ENCODE results near the gene WIPF3. TPM values are rescaled to one million over a fixed set of nuclear protein-coding genes. Genes with fewer than 3 reads are reported as not detected.

WIPF3 gene
- total RNA-seq, 2 experiments from 2014 or later, result not detected

DNA sequence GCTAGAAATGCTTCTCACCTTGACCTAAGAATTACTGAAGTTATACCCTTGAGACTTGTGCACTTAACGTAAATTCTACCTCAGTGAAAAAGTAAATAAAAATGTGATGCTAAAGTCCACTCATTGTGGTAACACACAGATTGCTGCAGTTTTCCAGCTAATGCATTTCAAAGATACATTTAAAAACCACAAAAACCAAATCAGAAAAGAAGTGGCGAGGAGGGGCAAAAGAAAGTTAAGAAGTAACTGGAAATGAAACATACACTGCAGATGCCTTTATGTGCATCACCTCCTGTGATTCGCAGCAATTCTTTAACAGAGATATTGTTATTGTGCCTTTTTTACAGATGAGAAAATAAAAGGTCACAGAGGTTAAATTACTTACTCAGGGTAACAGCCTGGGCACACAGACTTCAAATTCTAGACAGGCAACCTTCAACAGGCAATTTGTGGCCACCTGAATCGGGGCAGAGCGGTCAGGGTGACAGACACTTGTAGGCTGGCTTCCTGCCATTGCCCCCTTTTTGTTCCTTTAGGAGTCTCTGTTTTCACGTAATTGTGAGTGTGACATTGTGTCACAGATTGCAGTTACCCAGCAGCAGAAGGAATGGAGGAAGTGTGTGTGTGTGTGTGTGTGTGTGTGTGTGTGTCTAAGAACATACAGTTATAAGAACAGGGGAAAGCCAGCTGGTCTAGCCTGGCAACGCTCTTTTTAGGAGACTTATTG, 1.9 kb downstream of the WIPF3 start:
- ChIA-PET POLR2A (no interaction called here), CTCF (no interaction called here)

DNA sequence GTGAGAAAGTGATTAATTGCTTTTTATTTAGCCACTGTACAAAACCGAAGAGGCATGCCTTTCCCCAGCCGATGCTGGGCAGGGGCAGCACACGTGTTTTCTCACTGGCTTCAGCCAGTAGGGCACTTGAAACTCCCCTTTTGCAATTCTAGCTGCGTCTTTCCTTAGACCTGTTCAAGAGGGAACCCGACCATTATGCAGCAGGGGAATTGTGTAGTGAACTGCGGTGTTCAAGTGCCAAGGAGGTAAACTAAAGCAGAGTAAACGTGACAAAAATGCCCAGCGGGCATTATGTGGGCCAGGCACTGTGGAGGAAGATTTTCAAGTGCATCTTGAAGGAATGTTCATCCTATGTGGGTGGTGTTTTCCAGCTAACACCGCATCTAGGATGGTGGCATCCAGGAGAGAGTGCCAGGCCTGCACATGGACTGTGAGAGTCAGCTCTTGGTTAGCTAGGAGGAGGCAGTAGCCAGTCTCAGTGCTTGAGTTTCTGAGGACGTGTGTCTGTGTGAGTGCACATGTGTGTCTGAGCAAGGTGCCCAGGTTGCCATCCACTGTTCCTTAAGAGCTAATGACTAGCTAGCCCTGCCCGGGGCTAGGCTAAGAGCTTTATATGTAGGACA, 3.3 kb downstream of the WIPF3 start:
- CTCF ChIA-PET, result no interaction called here
- POLR2A ChIA-PET, result no interaction called here

DNA sequence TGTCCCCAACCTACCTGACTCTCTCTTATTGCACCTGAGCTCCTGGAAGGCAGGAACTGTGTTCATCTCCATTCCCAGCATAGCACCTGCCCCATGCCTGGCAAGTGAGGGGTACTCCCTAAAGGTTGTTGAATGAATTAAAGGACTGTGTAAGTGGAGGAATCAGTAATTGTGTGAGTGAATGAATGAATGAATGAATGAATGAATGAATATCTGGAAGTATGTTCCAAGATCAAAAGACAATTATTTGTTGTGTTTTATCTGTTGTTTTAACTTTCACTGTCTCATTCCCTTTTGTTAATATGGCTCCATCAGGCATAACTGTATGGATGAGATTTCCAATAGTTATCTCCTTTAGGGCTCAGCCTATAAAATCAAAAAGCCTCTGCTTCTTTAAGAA, 4.0 kb downstream of the WIPF3 start:
- CTCF ChIA-PET, result no interaction called here
- POLR2A ChIA-PET, result no interaction called here

DNA sequence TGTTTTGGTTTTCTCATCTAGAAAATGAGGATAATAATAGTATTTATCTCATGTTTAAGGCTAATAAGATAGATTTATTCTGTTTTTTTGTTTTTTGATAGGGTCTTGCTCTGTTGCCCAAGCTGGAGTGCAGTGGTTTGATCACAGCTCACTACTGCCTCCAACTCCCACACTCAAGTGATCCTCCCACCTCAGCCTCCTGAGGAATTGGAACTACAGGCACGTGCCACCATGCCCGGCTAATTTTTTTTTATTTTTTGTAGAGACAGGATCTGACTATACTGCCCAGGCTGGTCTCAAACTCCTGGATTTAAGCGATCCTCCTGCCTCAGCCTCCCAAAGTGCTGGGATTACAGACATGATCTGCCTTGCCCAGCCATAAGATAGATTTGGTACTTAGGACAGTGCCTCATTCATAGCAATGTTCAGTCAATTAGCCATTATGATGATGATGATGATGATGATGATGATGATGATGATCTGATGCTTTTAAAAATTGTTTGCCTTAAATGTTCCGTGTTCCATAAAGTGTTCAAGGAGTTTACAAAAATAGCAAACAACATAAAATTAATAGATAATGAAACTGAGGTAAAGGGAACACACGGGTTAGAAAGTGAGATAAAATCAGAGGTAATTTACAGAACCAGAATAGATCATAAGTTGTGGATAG, 4.6 kb downstream of the WIPF3 start:
- CTCF ChIA-PET, result no interaction called here

DNA sequence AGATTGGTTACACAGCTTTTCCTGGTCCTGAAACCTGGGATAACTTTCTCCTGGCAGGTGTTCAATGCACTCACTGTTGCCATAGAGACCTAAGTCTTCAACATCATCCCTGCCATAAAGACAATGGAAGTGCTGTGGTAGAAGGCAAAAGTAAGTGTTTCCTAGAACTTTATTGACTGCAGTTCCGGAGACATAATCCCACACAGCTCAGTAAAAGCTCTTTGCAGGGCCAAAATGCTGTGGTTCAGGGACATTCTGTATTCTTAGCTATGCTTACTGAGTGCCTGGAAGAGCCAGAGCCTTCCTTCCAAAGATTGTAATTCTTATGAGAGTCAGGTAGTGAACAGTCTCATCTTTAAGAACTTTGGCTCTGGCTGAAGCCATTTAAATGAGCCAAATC, 5.3 kb downstream of the WIPF3 start:
- CTCF ChIA-PET, result no interaction called here
- POLR2A ChIA-PET, result no interaction called here

More for the DNA sequence above, 4.6 kb downstream of the WIPF3 start:
- POLR2A ChIA-PET, result no interaction called here

DNA sequence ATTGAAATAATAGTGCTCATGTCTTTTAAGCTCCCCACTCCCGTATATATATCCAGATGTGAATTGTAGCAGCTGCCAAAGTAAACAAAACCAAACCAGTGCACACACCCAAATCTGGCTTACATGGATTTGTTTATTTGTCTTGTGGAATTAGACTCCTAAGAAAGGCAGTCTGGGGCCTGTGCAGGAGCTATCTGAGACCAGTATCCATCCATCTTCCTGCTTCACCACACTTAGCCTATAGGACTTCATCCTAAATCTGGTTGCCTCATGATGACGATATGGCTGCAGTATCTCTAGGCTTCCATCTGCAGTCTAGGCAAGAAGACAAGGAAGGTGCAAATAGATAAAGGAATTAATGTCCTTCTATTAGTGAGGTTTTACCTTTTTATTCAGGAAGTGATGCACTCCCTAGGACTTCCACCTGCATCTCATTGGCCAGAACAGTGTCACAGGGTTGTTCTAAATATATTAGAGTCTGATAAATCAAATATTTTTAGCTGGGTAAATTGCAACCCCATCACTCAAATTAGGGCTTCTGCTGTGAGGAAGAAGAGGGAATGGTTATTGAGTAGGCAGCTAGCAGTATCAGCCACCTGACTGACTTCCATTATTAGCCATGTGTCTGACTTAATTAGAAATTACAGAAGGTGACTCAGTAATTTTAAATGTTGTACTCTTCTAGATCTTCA, 6.0 kb downstream of the WIPF3 start:
- POLR2A ChIA-PET, result no interaction called here
- CTCF ChIA-PET, result no interaction called here

DNA sequence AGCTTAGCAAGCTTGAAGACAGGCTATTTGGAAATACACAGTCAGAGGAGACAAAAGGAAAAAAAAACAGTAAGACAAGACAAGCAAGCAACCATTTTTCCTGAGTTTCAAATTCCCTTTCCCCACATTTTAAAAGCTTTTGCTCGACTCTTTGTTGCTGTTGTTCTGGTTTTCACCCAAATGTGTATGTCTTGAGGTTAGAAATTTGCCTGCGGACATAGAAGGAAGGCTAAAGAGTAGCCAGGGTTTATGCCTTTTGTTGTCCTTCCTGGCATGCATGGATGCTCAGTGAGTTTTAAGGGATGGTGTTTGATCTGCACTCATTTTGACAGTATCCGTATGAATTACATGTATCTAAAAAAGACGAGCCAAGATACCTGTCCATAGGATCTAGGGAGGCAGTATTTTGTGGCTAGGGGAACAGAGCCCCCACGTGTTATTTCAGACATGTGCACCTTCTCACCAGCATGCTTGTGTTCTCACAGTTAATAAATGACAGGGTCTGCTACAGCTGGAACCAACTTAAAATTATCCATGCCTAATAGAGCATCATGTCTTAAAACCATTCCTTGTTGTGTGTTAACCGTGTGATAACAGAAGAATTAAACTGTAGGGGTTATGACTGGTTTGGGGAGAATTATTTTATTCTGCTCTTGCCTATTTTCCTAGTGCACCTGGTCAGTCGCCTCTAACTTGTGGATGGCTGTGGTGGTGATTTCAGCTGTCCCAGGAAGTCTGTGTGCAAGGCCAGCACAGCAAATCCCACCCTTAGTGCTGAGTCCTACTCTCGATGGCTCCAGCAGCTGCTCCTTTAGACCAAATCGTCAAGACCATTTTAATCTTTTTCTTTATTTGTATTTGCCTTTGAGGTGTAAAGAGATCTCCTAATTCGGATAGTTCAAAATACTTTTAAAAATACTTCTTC, 9.1 kb downstream of the WIPF3 start:
- ChIA-PET CTCF (no interaction called here), POLR2A (no interaction called here)

DNA sequence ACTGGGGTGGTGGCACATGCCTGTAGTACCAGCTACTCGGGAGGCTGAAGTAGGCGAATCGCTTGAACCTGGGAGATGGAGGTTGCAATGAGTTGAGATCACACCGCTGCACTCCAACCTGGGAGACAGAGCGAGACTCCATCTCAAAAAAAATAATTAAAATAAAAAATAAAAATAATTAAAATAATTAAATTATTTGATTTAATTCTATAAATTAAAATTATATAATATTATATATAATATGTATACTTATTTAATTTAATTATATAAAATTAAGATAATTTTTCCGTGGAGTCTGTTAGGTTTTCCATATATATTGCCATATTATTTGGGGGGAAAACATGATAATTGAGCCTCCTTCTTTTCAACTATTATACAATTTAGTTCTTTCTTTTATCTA, 12.0 kb downstream of the WIPF3 start:
- CTCF ChIA-PET, result no interaction called here

DNA sequence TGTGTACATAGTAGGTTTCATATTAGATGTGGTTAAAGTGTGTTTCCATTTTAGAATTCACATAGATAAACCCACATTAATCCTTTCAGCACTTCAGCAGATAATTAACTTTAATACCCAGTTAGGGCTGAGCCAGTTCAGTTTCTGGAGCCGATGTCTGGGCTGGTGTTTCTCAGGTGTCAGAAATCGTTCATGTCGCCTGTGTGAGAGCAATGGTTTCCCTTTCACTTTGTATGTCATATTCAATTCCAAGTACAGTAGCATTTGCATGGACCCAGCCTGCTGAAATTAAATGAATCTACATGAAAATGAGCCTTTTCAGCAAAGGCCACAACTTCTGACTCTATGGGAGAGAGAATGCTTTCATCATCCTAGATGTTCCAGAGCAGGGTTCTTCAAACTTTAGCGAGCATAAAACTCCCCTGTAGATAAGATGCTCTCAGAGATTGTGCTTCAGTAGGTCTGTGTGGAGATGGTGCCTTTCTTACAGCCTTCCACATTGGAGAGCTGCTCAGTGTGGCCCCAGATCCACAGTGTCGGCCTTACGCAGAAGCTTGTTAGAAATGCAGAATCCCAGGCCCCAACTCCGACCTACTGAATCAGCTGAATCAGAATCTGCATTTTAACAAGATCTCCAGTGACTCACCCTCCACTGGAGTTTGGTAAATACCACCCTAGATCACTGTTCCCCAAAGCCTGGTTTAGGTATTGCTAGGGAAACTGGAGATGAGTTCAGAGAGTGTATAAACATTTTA, 19.6 kb downstream of the WIPF3 start:
- ChIA-PET POLR2A (no interaction called here), CTCF (no interaction called here)

More for the DNA sequence above, 12.0 kb downstream of the WIPF3 start:
- POLR2A ChIA-PET, result no interaction called here

DNA sequence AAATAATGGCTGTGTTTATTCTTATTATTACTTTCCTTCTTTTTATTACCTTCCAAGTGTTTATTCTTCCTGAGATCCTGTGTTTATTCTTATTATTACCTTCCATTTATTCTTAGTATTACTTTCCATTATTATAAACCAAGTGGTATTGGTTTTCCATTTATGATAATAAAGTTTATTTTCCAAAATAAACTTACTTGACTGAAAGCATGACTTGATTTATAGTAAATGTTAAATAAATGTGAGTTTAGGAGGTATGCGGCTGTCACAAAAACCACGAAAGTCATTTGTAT, 20.2 kb downstream of the WIPF3 start:
- CTCF ChIA-PET, result no interaction called here
- POLR2A ChIA-PET, result no interaction called here

DNA sequence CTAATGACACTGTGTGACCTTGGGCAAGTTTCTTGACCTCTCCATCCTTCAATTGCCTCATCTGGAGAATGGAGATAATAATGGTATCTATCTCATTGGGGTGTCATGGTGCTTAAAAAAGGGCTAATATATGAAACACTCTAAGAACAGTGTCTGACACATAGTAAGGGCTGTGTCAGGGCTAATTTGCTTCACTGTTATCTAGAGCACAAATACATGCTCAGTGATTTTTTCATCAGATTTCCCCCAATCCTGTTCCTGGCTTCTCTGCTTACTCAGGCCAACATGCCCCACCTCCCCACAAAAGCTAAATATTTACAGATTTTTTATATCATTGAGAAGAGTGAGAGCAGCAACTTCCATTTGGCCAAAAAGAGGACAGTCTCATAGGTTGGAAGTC, 20.6 kb downstream of the WIPF3 start:
- ChIA-PET POLR2A (no interaction called here), CTCF (no interaction called here)

DNA sequence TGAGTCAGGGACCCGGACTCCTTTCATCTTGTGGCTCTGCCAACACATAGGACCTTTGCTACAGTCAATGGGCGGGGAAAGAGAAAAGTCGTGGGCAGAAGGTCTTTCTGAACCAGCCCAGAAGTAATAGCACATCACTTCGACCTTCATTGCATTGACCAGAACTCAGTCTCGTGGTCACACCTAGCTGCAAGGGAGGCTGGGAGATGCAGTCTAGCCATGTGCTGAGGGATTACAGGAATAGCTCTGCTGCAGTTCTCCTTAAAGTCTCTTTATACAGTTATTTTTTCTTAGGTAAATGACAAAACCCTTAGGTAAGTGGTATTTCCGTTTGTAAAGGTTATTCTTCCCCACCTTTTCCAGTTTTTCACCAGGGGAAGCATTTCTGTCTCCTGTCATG, 25.4 kb downstream of the WIPF3 start:
- POLR2A ChIA-PET, result no interaction called here
- CTCF ChIA-PET, result no interaction called here

DNA sequence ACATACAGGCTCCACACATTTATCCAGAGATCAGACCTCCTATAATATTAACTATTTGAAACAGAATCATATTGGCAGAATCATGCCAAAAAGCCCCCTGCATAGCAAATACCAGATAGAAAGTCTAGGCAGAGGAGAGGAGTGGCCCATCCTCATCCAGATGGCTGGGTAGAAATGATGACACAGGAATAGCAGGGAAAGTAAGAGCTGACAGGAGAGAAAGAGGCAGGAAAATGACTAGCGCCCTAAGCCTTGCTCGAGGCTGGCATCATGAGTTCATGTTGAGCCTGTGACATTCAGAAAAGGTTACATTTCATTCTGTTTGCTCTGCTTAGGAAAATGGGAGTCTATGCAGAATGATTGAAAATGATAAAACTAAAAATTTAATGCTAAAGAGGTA, 27.6 kb downstream of the WIPF3 start:
- ChIA-PET CTCF (no interaction called here), POLR2A (no interaction called here)

DNA sequence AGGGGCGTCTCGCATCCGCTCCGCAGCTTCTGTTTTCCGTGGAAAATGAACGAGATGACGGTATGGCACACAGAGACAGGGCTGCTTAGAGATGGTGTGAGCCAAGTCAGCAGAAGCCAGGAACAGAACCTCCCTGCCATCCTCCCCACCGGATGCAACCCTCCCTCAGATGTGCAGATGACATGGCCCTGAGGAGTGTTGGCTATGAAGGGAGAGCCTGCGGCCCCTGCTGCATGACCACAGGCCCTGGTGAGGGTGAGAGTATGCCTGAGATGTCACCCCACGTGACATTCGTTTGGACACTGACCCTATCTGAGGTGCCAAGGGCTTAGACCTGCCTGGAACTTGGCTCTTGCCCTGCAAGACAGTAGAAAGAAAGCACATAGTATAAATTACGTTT, 29.4 kb downstream of the WIPF3 start:
- ChIA-PET POLR2A (no interaction called here), CTCF (no interaction called here)

DNA sequence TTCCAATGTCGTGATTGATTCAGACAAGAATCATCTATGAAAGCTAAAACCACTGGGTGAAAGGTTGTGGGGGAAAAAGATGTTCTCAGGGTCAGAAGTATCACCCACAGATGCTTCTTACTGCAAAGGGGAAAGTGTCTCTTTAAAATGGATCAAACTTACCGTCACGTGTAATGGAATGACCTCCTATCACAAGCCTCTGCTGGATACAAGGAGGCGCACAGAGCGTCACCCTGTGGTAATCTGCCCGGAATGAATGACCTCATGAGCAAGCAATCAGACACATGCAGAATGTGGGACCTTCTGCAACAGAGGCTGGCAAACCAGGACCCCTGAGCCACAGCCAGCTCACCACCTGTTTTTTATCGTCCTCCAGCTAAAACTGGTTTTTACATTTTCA, 33.0 kb downstream of the WIPF3 start:
- CTCF ChIA-PET, result no interaction called here
- POLR2A ChIA-PET, result no interaction called here

DNA sequence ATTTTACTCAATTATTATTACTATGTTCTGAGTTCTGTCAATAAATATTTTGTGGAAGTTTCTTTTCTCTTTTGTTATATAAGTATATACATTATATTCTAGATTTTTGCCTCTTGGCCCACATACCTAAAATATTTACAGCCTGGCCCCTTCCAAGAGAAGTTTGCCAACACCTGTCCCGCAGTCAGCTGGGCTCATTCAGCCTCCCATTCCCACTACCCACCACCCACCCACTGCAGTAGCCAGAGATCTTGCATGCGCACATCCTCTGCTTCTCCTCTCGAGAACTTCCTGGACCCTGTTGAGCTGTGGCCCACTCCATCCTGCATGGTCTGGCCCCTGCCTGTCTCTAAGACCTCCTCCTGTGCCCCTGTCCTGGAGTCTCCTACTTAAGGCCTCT, 33.6 kb downstream of the WIPF3 start:
- POLR2A ChIA-PET, result no interaction called here
- CTCF ChIA-PET, result no interaction called here

DNA sequence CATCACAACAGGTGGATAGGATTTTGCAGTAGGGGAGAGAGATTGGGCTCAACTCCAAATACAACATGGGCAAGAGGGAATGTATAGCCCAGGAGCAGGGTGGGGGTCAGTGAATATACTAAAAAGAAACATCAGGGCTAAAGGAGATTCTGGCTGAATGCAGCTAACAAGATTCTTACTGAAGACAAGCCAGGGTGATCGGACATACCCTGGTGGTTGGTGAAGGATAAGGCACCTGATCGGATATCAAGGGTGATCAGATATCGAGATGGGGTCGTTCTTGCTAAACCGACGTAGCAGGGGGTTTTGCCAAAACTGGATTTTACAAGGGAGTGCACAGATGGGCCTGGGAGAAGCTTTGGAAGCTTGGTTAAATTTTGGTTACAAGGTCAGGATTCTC, 34.4 kb downstream of the WIPF3 start:
- ChIA-PET POLR2A (no interaction called here), CTCF (no interaction called here)

DNA sequence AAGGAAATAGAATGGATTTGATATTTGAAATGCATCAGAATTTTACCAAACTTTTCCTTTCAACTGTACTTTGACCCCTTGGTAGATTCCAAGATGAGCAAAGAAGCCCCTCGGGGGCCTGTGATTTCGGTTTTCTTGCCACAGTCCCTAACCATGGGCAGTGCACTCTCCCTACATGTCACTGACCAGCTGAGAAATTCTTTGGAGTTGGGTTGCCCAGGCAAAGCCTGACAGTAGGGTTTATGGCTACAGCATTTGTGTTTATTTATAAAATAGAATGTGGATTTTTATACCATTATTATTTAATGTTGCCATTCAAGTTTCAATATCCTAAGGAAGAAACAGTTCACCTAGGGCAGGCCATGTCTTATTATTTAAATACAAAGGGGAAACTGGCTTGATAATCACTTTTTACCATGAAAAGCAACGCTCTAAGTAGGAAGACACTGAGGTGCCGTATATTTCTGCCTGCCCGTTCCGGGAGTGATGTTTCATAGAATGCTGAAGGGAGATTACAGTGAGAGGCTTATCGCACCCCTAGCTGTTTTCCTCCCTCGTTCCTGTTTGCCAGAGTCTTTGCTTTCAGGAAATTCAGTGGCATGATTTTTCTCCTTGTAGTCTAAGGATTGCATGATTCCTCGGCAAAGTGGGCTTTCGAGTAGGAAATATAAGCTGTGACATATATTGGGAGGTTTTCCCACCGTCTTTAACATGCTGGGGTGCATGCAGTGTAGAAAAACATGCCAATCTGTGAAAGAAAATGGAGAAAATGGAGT, 35.8 kb downstream of the WIPF3 start:
- CTCF ChIA-PET, result no interaction called here
- POLR2A ChIA-PET, result no interaction called here

DNA sequence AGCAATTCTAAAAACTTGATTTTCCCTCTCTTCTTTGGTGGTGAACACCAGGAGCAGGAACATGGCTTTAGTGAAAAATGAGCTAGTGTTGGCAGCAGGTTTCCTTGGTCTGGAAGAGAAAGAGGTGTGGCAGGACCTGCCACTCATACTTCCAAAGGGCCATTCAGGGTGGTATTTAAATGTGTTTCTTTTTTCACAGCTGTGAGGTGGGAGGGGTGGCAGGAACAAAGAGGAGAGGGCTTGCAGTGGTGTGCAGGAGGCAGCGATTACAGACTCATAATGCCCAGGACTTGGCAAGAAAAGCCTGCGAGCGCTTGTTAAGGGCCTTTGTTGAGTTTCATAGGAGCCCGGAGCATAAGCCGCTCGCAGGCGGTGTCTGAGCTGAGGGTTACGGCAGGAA, 36.8 kb downstream of the WIPF3 start:
- POLR2A ChIA-PET, result no interaction called here
- CTCF ChIA-PET, result no interaction called here

Data from activated CD8-positive, alpha-beta memory T cell treated with anti-CD3 and anti-CD28 coated beads for 36 hours (primary cell).